NCI-H460 (cell line): Measurements from ENCODE around the gene ALB. TPM values are rescaled to one million over a fixed set of nuclear protein-coding genes. Genes with fewer than 3 reads are reported as not detected.

Source experiments
- DNase-seq: peaks from one replicate; pipeline ENCODE4 v3.0.0-alpha.2; 2016; ENCODE audit warnings: low read depth; ENCODE audit errors: extremely low read depth
- total RNA-seq: library from RNA; depleted of rRNA; stranded (reverse); fragments of >200 nt; shearing (Covaris generic); gene quantifications from 2 replicates; pipeline ENCODE4 v1.2.3, GENCODE V29; 2014

ALB gene
- total RNA-seq, 1 experiment from 2014 or later = not detected

GRCh38 chr4:73429118-73429517 is 25.0 kb downstream of the ALB start:
- no peak for DNase-seq

- DNase-seq = no peak
Measured at GRCh38 chr4:73429826-73430587, 25.9 kb downstream of the ALB start.

- no peak for DNase-seq
Measured at GRCh38 chr4:73431813-73432168, 27.7 kb downstream of the ALB start.

DNA sequence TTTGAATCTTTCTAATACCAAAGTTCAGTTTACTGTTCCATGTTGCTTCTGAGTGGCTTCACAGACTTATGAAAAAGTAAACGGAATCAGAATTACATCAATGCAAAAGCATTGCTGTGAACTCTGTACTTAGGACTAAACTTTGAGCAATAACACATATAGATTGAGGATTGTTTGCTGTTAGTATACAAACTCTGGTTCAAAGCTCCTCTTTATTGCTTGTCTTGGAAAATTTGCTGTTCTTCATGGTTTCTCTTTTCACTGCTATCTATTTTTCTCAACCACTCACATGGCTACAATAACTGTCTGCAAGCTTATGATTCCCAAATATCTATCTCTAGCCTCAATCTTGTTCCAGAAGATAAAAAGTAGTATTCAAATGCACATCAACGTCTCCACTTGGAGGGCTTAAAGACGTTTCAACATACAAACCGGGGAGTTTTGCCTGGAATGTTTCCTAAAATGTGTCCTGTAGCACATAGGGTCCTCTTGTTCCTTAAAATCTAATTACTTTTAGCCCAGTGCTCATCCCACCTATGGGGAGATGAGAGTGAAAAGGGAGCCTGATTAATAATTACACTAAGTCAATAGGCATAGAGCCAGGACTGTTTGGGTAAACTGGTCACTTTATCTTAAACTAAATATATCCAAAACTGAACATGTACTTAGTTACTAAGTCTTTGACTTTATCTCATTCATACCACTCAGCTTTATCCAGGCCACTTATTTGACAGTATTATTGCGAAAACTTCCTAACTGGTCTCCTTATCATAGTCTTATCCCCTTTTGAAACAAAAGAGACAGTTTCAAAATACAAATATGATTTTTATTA is 28.3 kb downstream of the ALB start:
- DNase-seq = no peak

DNA sequence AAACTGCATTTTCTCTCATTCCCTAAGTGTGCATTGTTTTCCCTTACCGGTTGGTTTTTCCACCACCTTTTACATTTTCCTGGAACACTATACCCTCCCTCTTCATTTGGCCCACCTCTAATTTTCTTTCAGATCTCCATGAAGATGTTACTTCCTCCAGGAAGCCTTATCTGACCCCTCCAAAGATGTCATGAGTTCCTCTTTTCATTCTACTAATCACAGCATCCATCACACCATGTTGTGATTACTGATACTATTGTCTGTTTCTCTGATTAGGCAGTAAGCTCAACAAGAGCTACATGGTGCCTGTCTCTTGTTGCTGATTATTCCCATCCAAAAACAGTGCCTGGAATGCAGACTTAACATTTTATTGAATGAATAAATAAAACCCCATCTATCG is 29.1 kb downstream of the ALB start:
- no peak for DNase-seq

DNA sequence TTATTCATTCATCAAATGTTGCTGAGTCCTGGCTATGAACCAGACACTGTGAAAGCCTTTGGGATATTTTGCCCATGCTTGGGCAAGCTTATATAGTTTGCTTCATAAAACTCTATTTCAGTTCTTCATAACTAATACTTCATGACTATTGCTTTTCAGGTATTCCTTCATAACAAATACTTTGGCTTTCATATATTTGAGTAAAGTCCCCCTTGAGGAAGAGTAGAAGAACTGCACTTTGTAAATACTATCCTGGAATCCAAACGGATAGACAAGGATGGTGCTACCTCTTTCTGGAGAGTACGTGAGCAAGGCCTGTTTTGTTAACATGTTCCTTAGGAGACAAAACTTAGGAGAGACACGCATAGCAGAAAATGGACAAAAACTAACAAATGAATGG is 30.2 kb downstream of the ALB start:
- DNase-seq = no peak

DNA sequence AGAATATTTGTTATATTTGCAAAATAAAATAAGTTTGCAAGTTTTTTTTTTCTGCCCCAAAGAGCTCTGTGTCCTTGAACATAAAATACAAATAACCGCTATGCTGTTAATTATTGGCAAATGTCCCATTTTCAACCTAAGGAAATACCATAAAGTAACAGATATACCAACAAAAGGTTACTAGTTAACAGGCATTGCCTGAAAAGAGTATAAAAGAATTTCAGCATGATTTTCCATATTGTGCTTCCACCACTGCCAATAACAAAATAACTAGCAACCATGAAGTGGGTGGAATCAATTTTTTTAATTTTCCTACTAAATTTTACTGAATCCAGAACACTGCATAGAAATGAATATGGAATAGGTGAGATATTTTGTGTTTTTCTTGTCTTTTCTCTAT is 31.9 kb downstream of the ALB start, which contains the start of gene AFP:
Gene AFP, plus strand, starts transcription at position 238 of the 400 bp plus-strand sequence. Its CDS starts 42 bp downstream, at position 280.
- no peak for DNase-seq

DNA sequence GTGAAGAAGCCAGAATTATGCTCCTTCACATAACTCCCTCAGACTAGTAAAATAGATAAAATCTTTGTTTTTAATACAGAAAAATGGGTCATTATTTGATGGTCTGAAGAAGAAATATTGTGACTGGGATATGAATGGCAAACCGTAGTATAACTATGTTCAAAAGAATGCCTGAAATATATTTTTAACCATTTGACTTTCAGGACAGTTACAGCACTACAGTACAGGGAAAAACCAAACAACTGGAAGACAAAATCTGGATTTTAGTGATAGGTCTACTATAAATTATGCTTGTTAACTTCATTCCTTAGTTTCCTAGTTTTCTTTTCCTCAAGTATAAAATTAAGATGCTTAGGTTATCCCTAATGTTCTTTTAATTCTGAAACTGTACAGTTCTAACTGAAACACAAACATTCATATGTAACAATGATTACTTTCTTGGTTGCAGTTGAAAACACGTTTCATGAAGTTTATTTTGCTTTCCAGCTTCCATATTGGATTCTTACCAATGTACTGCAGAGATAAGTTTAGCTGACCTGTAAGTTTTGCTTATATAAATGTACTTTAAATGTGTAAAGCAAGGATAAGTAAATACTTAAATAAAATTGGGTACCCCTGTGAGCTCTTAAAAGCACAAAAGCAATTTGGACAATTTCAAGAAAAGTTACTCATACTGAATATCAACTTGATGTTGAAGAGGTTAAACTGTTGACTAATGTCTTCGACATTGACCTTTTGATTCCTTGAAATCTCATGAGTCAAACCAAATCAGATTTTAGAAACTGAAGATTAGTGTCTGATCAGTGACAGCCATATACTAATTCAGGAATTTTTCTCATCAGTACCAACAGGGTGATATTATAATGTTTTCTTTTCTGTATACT is 32.8 kb downstream of the ALB start:
- no peak for DNase-seq

DNA sequence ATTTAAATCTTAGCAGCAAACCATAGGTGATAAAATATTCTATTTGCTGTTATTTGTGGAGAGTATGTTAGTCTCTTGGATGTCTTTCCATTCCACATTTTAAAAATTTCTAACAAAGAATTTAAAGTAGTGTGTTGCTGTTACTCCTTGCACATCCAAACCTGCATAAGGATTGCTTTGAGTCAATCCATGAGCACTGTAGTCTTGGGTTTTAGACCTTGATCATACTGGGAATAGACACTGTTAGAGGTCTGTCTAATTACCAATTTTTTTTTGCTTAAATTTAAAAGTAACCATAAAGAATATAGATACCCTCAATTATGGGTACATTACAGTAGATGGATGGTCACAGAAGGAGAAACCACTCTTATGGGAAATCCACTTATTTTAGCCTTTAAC is 33.5 kb downstream of the ALB start:
- DNase-seq = no peak

DNA sequence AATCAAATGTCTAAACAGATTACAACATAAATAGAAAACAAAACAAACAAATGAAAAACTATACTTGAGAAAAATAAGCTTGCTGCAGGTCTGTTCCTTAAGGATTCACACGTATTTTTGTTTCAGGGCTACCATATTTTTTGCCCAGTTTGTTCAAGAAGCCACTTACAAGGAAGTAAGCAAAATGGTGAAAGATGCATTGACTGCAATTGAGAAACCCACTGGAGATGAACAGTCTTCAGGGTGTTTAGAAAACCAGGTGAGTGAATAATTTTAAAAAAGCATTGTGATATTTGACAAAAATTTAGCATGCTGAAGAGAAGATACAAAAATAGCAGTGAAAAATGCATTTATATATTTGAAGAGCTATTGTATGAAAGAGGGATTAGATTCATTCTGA is 34.0 kb downstream of the ALB start:
- DNase-seq = no peak

DNA sequence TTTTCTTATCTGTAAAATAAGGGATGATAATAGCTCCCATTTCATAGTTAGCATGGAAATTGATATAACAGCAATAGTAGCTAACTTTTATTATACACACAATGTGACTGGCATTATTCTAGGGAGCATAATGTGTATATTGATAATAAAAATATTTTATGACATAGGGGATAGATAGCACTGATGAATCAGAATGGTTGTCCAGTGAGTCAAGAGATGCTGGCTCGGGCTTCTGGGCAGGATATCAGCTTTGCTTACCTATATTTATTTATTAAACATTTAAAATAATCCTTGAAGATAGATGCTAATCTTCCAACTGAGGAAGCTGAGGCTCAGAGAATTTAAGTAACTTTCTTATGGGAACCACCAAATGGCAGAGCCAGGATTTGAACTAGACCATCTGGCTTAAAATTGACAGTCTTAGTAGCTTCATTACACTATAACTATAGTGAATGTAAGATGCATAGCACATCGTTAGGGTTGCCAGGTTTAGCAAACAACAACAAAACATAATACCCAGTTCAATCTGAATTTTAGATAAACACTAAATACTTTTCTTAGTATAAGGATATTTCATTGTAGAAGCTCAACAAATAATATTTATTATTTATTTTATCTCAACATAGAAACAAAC is 34.6 kb downstream of the ALB start:
- DNase-seq = no peak

GRCh38 chr4:73439445-73439844 is 35.4 kb downstream of the ALB start:
- DNase-seq = no peak

DNA sequence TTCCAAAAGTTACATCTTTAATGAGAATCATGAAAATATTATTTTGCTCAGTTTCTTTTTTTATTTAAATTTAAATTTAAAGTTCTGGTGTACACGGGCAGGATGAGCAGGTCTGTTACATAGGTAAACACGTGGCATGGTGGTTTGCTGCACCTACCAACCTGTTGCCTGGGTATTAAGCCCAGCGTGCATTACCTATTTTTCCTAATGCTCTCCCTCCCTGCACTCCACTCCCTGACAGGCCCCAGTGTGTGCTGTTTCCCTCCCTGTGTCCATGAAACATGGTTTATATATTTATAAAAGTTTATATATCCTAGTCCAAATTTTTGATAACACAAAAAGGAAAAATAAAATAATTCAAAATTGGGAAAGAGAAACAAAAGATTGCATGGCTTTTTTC is 35.9 kb downstream of the ALB start:
- DNase-seq = no peak

DNA sequence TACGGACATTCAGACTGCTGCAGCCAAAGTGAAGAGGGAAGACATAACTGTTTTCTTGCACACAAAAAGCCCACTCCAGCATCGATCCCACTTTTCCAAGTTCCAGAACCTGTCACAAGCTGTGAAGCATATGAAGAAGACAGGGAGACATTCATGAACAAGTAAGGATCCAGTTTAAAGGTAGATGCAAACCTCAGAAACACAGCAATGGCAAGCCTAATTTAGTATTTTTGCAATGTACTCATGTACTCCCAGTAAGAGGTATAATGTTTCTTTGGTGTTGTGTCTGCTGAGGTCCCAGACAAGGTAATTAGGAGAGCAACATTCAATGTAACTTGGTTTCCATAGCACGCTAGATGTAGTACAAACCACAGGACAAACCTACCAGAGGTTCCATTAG is 36.6 kb downstream of the ALB start:
- no peak for DNase-seq

- DNase-seq = no peak
Measured at GRCh38 chr4:73442275-73442674, 38.2 kb downstream of the ALB start.

- no peak for DNase-seq
Measured at GRCh38 chr4:73443224-73443623, 39.1 kb downstream of the ALB start.

DNA sequence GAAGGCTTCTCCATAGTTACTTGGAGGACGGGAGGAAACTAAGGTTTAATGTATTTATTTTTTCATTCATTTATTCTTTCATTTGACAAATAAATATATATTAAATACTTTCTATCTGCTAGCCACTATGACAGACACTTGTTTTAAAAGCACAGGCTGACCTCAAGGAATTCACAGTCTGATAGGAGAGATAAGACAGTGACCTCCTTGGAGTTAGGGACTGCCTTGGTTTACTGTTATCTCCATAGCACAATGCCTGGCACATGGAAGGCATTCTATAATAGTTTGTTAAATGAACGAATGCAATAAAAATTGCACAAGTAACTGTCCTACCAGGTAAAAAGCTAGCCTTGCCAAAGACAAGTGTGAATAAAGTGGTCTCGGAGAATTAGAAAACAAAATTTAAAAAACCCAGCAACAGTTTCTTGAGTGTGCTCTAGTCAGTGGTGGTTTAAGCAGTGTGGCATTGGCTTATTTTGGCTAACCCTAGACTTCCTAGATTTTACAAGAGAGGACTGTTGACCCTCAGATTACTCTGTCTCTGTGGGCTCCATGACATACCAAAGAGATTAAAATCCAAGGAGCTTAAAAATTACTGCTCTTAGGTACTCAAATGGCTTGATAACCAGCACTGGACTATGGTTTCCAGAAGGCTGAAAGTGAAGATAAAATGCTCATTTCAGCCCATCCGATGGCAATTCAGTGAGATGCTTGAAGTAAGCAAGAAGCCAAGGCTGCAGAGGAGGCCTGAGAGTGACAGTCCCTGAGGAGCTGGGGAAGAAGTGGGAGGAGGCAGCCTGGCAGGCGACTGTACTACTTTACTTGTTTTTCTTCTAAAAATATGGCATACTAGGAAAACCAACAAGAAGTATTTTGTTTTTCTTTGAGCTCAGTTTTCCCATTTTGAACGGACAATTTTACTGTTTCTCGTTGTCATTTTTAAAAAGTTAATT is 41.6 kb downstream of the ALB start:
- no peak for DNase-seq

GRCh38 chr4:73446336-73446938 is 42.4 kb downstream of the ALB start:
- peak; percentile 54 for DNase-seq

DNA sequence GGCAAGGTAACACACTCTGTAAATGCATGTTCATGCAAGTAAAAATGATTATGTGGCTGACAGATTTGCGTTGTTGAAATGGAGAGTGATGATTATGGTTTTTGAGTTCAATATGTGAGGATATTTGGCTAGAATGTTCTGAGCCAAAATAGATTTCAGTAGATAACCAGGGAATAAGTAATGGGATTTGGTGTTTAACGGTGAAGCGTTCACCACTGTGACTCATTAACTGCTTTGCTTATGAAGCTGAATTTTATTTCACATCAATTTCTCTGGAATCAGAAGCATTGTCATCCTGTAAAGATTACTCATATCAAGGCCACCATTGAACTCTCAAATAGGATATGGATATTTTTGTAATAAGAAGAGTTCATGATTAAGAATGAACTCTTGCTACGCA is 43.6 kb downstream of the ALB start:
- DNase-seq = no peak
